ENCODE measurements around the gene HNMT. TPM values are rescaled to one million over a fixed set of nuclear protein-coding genes. Genes with fewer than 3 reads are reported as not detected.
"Not testable (repeated sequence)": the region's sequence is repeated elsewhere in the genome, so short reads cannot be mapped to it uniquely, and the experiment has no call there.

The HNMT gene
- total RNA-seq, 1 donor from 2014 or later, result 11.8 TPM

- no peak for DNase-seq (ENCODE audit: low spot score)
- intact Hi-C loops (cut with DNase I), result no loop called here
Observed at GRCh38 chr2:138026111-138027020, 62.1 kb downstream of the HNMT start.

- intact Hi-C loops (cut with DNase I), result no loop called here
- no peak for DNase-seq (ENCODE audit: low spot score)
Observed at GRCh38 chr2:138028538-138028937, 64.3 kb downstream of the HNMT start.

- DNase-seq (ENCODE audit: low spot score), result no peak
- intact Hi-C loops (cut with DNase I), result no loop called here
Observed at GRCh38 chr2:138029276-138029675, 65.0 kb downstream of the HNMT start.

GRCh38 chr2:138030459-138030858 is 66.2 kb downstream of the HNMT start:
- DNase-seq (ENCODE audit: low spot score), result no peak
- intact Hi-C loops (cut with DNase I), result no loop called here

- no peak for DNase-seq (ENCODE audit: low spot score)
- intact Hi-C loops (cut with DNase I), result no loop called here
Observed at GRCh38 chr2:138032334-138032733, 68.1 kb downstream of the HNMT start.

GRCh38 chr2:138034536-138034935 is 70.3 kb downstream of the HNMT start:
- intact Hi-C loops (cut with DNase I), result no loop called here
- no peak for DNase-seq (ENCODE audit: low spot score)

GRCh38 chr2:138035608-138036217 is 71.4 kb downstream of the HNMT start:
- no peak for DNase-seq (ENCODE audit: low spot score)
- intact Hi-C loops (cut with DNase I), result no loop called here

- DNase-seq (ENCODE audit: low spot score), result no peak
- intact Hi-C loops (cut with DNase I), result no loop called here
Observed at GRCh38 chr2:138036522-138036921, 72.2 kb downstream of the HNMT start.

GRCh38 chr2:138037090-138037489 is 72.8 kb downstream of the HNMT start:
- no peak for DNase-seq (ENCODE audit: low spot score)
- intact Hi-C loops (cut with DNase I), result no loop called here

- intact Hi-C loops (cut with DNase I), result no loop called here
- DNase-seq (ENCODE audit: low spot score), result no peak
Observed at GRCh38 chr2:138040616-138041015, 76.3 kb downstream of the HNMT start.

GRCh38 chr2:138042311-138042710 is 78.0 kb downstream of the HNMT start:
- intact Hi-C loops (cut with DNase I), result no loop called here
- no peak for DNase-seq (ENCODE audit: low spot score)

GRCh38 chr2:138043588-138043987 is 79.3 kb downstream of the HNMT start:
- intact Hi-C loops (cut with DNase I); DNase-seq (ENCODE audit: low spot score): not testable (repeated sequence)

- DNase-seq (ENCODE audit: low spot score), result no peak
- intact Hi-C loops (cut with DNase I), result no loop called here
Observed at GRCh38 chr2:138058427-138058826, 94.2 kb downstream of the HNMT start.

- DNase-seq (ENCODE audit: low spot score), result no peak
- intact Hi-C loops (cut with DNase I), result no loop called here
Observed at GRCh38 chr2:138059487-138060300, 95.4 kb downstream of the HNMT start.

GRCh38 chr2:138060301-138060635 is 96.0 kb downstream of the HNMT start:
- intact Hi-C loops (cut with DNase I), result no loop called here
- DNase-seq (ENCODE audit: low spot score), result no peak

GRCh38 chr2:138061961-138062360 is 97.7 kb downstream of the HNMT start:
- no peak for DNase-seq (ENCODE audit: low spot score)
- intact Hi-C loops (cut with DNase I), result no loop called here

GRCh38 chr2:138063181-138063580 is 98.9 kb downstream of the HNMT start:
- intact Hi-C loops (cut with DNase I), result no loop called here

More at GRCh38 chr2:138063181-138063580, 98.9 kb downstream of the HNMT start:
- no peak for DNase-seq (ENCODE audit: low spot score)

All from cardiac septum (tissue), 1 donor.